ENCODE data around the gene SPDEF.

SPDEF gene

DNA sequence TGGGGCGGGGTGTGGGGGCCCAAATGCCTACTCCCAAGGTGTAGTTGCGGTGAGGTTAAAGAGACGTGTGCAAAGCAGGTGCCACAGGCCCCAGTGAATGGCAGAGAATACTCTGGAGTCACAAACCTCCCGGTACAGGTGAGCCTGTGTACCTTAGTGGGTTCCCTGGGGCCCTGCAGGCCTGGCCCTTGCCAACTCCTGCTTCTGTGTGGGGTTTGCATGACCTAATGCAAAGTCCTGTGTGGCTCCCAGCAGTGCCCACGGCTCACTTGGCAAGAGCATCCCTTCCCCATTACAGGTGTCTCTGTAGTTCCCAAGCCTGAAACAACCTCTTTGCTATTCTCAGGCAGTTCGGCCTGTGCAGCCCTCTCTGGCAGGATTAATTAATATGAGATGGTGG is 17.5 kb downstream of the SPDEF start:
- Histone ChIP-seq H3K4me2 (ENCODE audit: low read length) (no peak overlapping the region), H3K4me3 (ENCODE audit: low read depth, low read length, poor library complexity, severe bottlenecking) (no peak overlapping the region), H4K20me1 (ENCODE audit: insufficient read depth, low read length) (no peaks in the 10 kb centered on the region), H3K9ac (ENCODE audit: low read length) (no peak overlapping the region), H3K9me2 (ENCODE audit: low read depth, low read length) (no peaks in the 10 kb centered on the region), H3K9me3 (ENCODE audit: low read length) (no peaks in the 10 kb centered on the region), H2AFZ (ENCODE audit: low read length) (no peak overlapping the region), H3K79me2 (ENCODE audit: insufficient read depth, low read length) (no peaks in the 10 kb centered on the region), H3K36me3 (ENCODE audit: insufficient read depth, low read length) (no peaks in the 10 kb centered on the region), H3K27ac (ENCODE audit: low read depth, low read length, poor library complexity, severe bottlenecking) (no peak overlapping the region), H3K4me1 (ENCODE audit: insufficient read depth, low read length, severe bottlenecking) (no peaks in the 10 kb centered on the region), H3K27me3 (ENCODE audit: insufficient read depth, low read length) (peaks cover 17% of the 10 kb centered on the region), H3F3A (ENCODE audit: insufficient read depth, low read length) (no peaks in the 10 kb centered on the region)
- TF ChIP-seq, protein P1, sequence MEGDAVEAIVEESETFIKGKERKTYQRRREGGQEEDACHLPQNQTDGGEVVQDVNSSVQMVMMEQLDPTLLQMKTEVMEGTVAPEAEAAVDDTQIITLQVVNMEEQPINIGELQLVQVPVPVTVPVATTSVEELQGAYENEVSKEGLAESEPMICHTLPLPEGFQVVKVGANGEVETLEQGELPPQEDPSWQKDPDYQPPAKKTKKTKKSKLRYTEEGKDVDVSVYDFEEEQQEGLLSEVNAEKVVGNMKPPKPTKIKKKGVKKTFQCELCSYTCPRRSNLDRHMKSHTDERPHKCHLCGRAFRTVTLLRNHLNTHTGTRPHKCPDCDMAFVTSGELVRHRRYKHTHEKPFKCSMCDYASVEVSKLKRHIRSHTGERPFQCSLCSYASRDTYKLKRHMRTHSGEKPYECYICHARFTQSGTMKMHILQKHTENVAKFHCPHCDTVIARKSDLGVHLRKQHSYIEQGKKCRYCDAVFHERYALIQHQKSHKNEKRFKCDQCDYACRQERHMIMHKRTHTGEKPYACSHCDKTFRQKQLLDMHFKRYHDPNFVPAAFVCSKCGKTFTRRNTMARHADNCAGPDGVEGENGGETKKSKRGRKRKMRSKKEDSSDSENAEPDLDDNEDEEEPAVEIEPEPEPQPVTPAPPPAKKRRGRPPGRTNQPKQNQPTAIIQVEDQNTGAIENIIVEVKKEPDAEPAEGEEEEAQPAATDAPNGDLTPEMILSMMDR (IDR thresholded peaks at IDR 0.05; ENCODE audit: low read length), result no peak
- TF ChIP-seq EZH2 (IDR thresholded peaks at IDR 0.05; ENCODE audit: borderline replicate concordance, low read length), result no peak

DNA sequence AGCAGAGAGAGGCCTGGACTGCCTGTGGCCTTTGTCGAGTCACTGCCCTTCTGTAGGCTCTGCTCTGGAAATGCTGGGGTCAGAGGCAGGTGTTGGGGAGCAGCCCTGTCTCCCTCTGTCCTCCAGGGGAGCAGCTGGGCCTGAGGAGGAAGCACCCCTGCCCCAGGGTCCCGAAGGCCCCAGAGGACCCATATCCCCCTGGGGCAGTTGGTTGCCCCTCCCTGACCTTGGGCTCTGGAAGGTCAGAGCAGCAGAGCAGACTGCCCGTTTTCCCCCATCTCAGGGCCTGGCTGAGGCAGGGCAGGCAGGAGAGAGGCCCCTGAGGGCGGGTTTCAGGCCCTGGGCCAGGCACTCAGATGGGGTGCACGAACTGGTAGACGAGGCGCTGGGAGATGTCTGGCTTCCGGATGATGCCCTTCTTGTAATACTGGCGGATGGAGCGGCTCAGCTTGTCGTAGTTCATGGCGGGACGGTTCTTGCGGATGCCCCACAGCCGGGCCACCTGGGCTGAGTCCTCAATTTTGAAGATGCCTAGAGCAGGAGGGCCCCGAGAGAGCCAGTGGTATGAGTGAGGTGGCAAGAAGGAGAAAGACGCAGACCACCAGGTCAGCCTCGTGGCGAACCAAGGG is 18.1 kb downstream of the SPDEF start:
- no peaks in the 10 kb centered on the region for H3K4me1 ChIP-seq (ENCODE audit: insufficient read depth, low read length, severe bottlenecking)
- H3K27me3 ChIP-seq (ENCODE audit: insufficient read depth, low read length), result peaks cover 17% of the 10 kb centered on the region
- H3K36me3 ChIP-seq (ENCODE audit: insufficient read depth, low read length), result no peaks in the 10 kb centered on the region
- no peaks in the 10 kb centered on the region for H3K9me3 ChIP-seq (ENCODE audit: low read length)
- H3K9me2 ChIP-seq (ENCODE audit: low read depth, low read length), result no peaks in the 10 kb centered on the region
- H3K79me2 ChIP-seq (ENCODE audit: insufficient read depth, low read length), result no peaks in the 10 kb centered on the region
- TF ChIP-seq EZH2 (IDR thresholded peaks at IDR 0.05; ENCODE audit: borderline replicate concordance, low read length), result no peak
- TF ChIP-seq, protein P1 (IDR thresholded peaks at IDR 0.05; ENCODE audit: low read length), result no peak
- no peak overlapping the region for H3K9ac ChIP-seq (ENCODE audit: low read length)
- no peak overlapping the region for H2AFZ ChIP-seq (ENCODE audit: low read length)
- H3K4me3 ChIP-seq (ENCODE audit: low read depth, low read length, poor library complexity, severe bottlenecking), result no peak overlapping the region
- H3K27ac ChIP-seq (ENCODE audit: low read depth, low read length, poor library complexity, severe bottlenecking), result no peak overlapping the region
- H3F3A ChIP-seq (ENCODE audit: insufficient read depth, low read length), result no peaks in the 10 kb centered on the region
- no peaks in the 10 kb centered on the region for H4K20me1 ChIP-seq (ENCODE audit: insufficient read depth, low read length)
- no peak overlapping the region for H3K4me2 ChIP-seq (ENCODE audit: low read length)

DNA sequence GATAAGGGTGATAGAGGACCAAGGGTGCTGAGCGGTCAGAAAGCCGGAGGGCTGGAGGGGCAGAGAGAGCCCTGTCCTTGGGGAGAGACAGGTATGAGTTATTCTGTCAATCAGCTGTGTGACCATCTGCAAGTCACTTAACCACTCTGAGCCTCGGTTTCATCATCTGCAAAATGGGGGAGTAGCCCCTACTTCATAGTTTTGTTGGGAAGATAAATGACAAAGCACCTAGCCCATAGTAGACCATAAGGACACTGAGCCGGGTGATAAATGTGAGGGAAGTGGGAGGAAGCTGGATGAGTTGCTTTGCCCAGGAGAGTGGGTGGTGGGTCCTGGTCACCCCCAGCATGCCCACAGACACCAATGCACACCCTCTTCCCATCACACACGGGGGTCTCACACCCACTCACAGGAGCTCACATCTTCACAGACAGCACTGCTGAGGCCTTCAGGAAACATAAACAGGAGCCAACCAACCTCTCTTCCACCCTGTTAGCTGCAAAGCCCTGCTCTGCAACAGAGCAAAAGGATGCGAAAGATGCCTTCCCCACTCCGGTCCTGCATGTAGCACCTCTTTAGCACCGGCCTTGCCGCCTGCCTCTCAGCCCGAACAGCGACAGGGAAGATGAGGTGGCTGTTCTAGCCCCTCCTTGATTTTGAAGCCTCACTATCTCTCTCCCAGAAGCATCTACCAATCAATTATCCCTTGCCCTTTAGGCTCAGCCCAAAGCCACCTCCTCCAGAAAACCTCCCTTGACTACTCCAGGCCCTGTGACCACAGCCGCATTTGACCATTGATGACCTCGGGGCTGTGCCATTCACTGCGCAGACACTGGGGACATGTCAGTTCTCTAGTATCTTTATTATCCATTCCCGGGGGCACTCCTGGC is 18.9 kb downstream of the SPDEF start:
- Histone ChIP-seq H3K9me3 (ENCODE audit: low read length) (no peaks in the 10 kb centered on the region), H2AFZ (ENCODE audit: low read length) (no peak overlapping the region), H3K79me2 (ENCODE audit: insufficient read depth, low read length) (no peaks in the 10 kb centered on the region), H3K4me1 (ENCODE audit: insufficient read depth, low read length, severe bottlenecking) (no peaks in the 10 kb centered on the region), H3K36me3 (ENCODE audit: insufficient read depth, low read length) (no peaks in the 10 kb centered on the region), H4K20me1 (ENCODE audit: insufficient read depth, low read length) (no peaks in the 10 kb centered on the region), H3K9me2 (ENCODE audit: low read depth, low read length) (no peaks in the 10 kb centered on the region), H3K4me2 (ENCODE audit: low read length) (no peak overlapping the region), H3K9ac (ENCODE audit: low read length) (no peak overlapping the region), H3K27me3 (ENCODE audit: insufficient read depth, low read length) (peaks cover 17% of the 10 kb centered on the region), H3F3A (ENCODE audit: insufficient read depth, low read length) (no peaks in the 10 kb centered on the region), H3K27ac (ENCODE audit: low read depth, low read length, poor library complexity, severe bottlenecking) (no peak overlapping the region), H3K4me3 (ENCODE audit: low read depth, low read length, poor library complexity, severe bottlenecking) (no peak overlapping the region)
- TF ChIP-seq, protein P1 (IDR thresholded peaks at IDR 0.05; ENCODE audit: low read length), result no peak
- no peak for TF ChIP-seq EZH2 (IDR thresholded peaks at IDR 0.05; ENCODE audit: borderline replicate concordance, low read length)
